HEK293 (cell line): ENCODE results near the gene STX1B.
A peak's percentile ranks its signal among the peaks of the same experiment; 100 is the strongest.

ENCODE experiments used
- CTCF ChIA-PET: fragments of 350-600 bp; formaldehyde crosslinking; extraction: SDS; loops from one replicate; lab custom pipeline; 2021; ENCODE audit warnings: antibody characterized with exemption; lab: Yijun Ruan, JAX
- POLR2A ChIA-PET: fragments of 300-600 bp; formaldehyde crosslinking; extraction: SDS; loops from one replicate; lab custom pipeline; 2020; ENCODE audit warnings: antibody characterized with exemption, inconsistent platforms; lab: Yijun Ruan, JAX
- H3K27ac ChIP-seq: fragments of 200-500 bp; sonication (Bioruptor generic); 2 replicates; pipeline ENCODE4 v1.5.1; 2014; ENCODE audit warnings: low read depth, low read length, control low read depth, inconsistent platforms; ENCODE audit errors: extremely low read depth
- H3K36me3 ChIP-seq, 2 experiments: fragments of 200-500 bp in 1 of 2; sonication (Bioruptor generic) in 1 of 2; 1 replicate in 1 of 2; 2 replicates in 1 of 2; pipeline ENCODE4 v1.5.1; 2014 to 2017; ENCODE audit warnings: inconsistent platforms in 2 of 2, low read length in 2 of 2; ENCODE audit not compliant: control insufficient read depth in 2 of 2, insufficient read depth in 1 of 2
- H3K4me1 ChIP-seq: fragments of 200-500 bp; sonication (Bioruptor generic); 2 replicates; pipeline ENCODE4 v1.5.1; 2014; ENCODE audit warnings: mild to moderate bottlenecking, low read length, inconsistent platforms; ENCODE audit not compliant: control insufficient read depth, insufficient read depth
- H3K4me3 ChIP-seq: 2 replicates; pipeline ENCODE4 v1.5.1; 2011; ENCODE audit warnings: low read depth, mild to moderate bottlenecking, control low read depth, low read length, moderate library complexity
- H3K9me3 ChIP-seq: fragments of 200-500 bp; sonication (Bioruptor generic); 2 replicates; pipeline ENCODE4 v1.5.1; 2014; ENCODE audit warnings: low read depth, low read length, inconsistent platforms; ENCODE audit not compliant: control insufficient read depth, insufficient read depth
- KLF1 ChIP-seq: fragments of 450-650 bp; formaldehyde crosslinking; IDR thresholded peaks from 2 replicates; pipeline ENCODE4 v1.5.1; 2016; ENCODE audit warnings: missing biosample characterization, missing genetic modification characterization
- KLF17 ChIP-seq: fragments of 450-650 bp; formaldehyde crosslinking; IDR thresholded peaks from 2 replicates; pipeline ENCODE4 v1.5.1; 2016; ENCODE audit warnings: missing biosample characterization, missing genetic modification characterization
- MZF1 ChIP-seq: fragments of 450-650 bp; formaldehyde crosslinking; IDR thresholded peaks from 2 replicates; pipeline ENCODE4 v1.5.1; 2017; ENCODE audit warnings: missing biosample characterization, missing genetic modification characterization, borderline replicate concordance
- SETDB1 ChIP-seq: IDR thresholded peaks from one replicate; pipeline ENCODE4 v1.6.1; 2017; ENCODE audit warnings: mild to moderate bottlenecking, low read length, moderate library complexity, mixed read lengths; ENCODE audit not compliant: insufficient read length
- SP2 ChIP-seq: fragments of 450-650 bp; formaldehyde crosslinking; IDR thresholded peaks from 2 replicates; pipeline ENCODE4 v1.5.1; 2016; ENCODE audit warnings: missing biosample characterization, missing genetic modification characterization
- SP3 ChIP-seq: fragments of 450-650 bp; formaldehyde crosslinking; IDR thresholded peaks from 2 replicates; pipeline ENCODE4 v1.5.1; 2016; ENCODE audit warnings: missing biosample characterization, missing genetic modification characterization
- SP7 ChIP-seq: fragments of 450-650 bp; formaldehyde crosslinking; IDR thresholded peaks from 2 replicates; pipeline ENCODE4 v1.5.1; 2016; ENCODE audit warnings: missing biosample characterization, missing genetic modification characterization
- ZBTB17 ChIP-seq: fragments of 450-650 bp; formaldehyde crosslinking; IDR thresholded peaks from 2 replicates; pipeline ENCODE4 v1.5.1; 2016; ENCODE audit warnings: missing biosample characterization, missing genetic modification characterization
- ZEB2 ChIP-seq: fragments of 450-650 bp; formaldehyde crosslinking; IDR thresholded peaks from 2 replicates; pipeline ENCODE4 v1.5.1; 2016; ENCODE audit warnings: missing biosample characterization, missing genetic modification characterization
- ZNF146 ChIP-seq: fragments of 450-650 bp; formaldehyde crosslinking; IDR thresholded peaks from 2 replicates; pipeline ENCODE4 v1.5.1; 2016; ENCODE audit warnings: missing biosample characterization, missing genetic modification characterization
- ZNF174 ChIP-seq: fragments of 450-650 bp; formaldehyde crosslinking; IDR thresholded peaks from 2 replicates; pipeline ENCODE4 v1.5.0; 2017; ENCODE audit warnings: missing biosample characterization, mild to moderate bottlenecking, missing genetic modification characterization
- ZNF184 ChIP-seq: fragments of 450-650 bp; IDR thresholded peaks from 2 replicates; pipeline ENCODE4 v1.5.1; 2018; ENCODE audit warnings: missing biosample characterization, mild to moderate bottlenecking, missing genetic modification characterization
- ZNF335 ChIP-seq: fragments of 450-650 bp; formaldehyde crosslinking; conservative IDR thresholded peaks from 2 replicates; pipeline ENCODE4 v1.5.1; 2016; ENCODE audit warnings: missing biosample characterization, missing genetic modification characterization
- ZNF394 ChIP-seq: fragments of 450-650 bp; formaldehyde crosslinking; IDR thresholded peaks from 2 replicates; pipeline ENCODE4 v1.5.1; 2016; ENCODE audit warnings: missing biosample characterization, missing genetic modification characterization, mild to moderate bottlenecking, moderate library complexity, borderline replicate concordance
- ZNF473 ChIP-seq: fragments of 450-650 bp; formaldehyde crosslinking; IDR thresholded peaks from 2 replicates; pipeline ENCODE4 v1.5.1; 2017; ENCODE audit warnings: missing biosample characterization, missing genetic modification characterization
- ZNF600 ChIP-seq: fragments of 450-650 bp; formaldehyde crosslinking; IDR thresholded peaks from 2 replicates; pipeline ENCODE4 v1.5.1; 2016; ENCODE audit warnings: missing biosample characterization, missing genetic modification characterization
- ZNF629 ChIP-seq: fragments of 450-650 bp; formaldehyde crosslinking; IDR thresholded peaks from 2 replicates; pipeline ENCODE4 v1.5.1; 2017; ENCODE audit warnings: missing biosample characterization, missing genetic modification characterization
- TF ChIP-seq, protein P1 (sequence below): fragments of 450-650 bp; formaldehyde crosslinking; IDR thresholded peaks from 2 replicates; pipeline ENCODE4 v1.5.1; 2016; ENCODE audit warnings: missing biosample characterization, missing genetic modification characterization
- TF ChIP-seq, protein P2 (sequence below): fragments of 450-650 bp; formaldehyde crosslinking; IDR thresholded peaks from 2 replicates; pipeline ENCODE4 v1.5.1; 2016; ENCODE audit warnings: missing biosample characterization, missing genetic modification characterization
- TF ChIP-seq, protein P3 (sequence below): fragments of 450-650 bp; formaldehyde crosslinking; IDR thresholded peaks from 2 replicates; pipeline ENCODE4 v1.5.1; 2017; ENCODE audit warnings: missing biosample characterization, missing genetic modification characterization

Gene STX1B

GRCh38 chr16:31052114-31052513 lies 41.7 kb upstream of the STX1B start:
- H3K4me3 ChIP-seq: no peak overlapping the region

DNA sequence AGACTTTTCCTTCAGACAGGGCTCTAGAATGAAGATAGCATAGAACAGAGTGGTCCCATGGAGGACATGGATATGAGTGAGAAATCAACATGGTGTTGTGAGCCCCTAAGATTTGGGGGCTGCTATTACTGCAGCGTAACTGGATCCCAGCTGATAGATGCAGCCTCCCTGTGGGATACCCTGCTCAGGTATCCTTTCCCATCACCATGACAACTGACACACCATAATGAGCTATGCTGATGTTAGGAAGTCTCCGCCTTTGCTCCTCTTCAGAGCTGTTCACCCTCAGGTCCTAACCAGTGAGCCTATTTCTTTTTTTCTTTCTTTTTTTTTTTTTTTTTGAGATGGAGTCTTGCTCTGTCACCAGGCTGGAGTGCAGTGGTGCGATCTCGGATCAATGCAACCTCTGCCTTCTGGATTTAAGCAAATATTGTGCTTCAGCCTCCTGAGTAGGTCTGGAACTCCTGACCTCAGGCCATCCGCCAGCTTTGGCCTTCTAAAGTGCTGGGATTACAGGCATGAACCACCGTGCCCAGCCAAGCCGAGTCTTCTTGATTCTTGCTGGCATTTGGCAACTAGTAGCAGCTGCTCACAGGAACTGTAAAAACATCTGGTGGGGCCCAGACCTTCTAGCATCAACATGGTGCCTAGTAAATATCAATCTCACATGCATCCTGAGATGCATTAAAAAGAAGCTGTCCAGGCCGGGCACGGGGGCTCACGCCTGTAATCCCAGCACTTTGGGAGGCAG lies 40.0 kb upstream of the STX1B start:
- Histone ChIP-seq H3K4me1 (no peaks in the 10 kb centered on the region), H3K36me3 (no peaks in the 10 kb centered on the region), H3K4me3 (no peak overlapping the region), H3K27ac (no peak overlapping the region), H3K9me3 (no peaks in the 10 kb centered on the region)
- CTCF ChIA-PET: interaction anchor here (0.5 to 0.9 kb wide), 6 partner anchors 21 to 680 kb away, joined by 3 to 4 read pairs (median 3); no protein-coding TSS in a partner anchor
- TF ChIP-seq ZNF473 (tag by site-specific recombination): no peak
- POLR2A ChIA-PET: no interaction called here

More at GRCh38 chr16:31052114-31052513, 41.7 kb upstream of the STX1B start:
- Histone ChIP-seq H3K4me1 (no peaks in the 10 kb centered on the region), H3K36me3 (no peaks in the 10 kb centered on the region), H3K9me3 (no peaks in the 10 kb centered on the region), H3K27ac (no peak overlapping the region)
- TF ChIP-seq ZNF629 (tag by site-specific recombination) (peak; percentile 44), ZBTB17 (tag by site-specific recombination) (peak; percentile 30; the same call in 1 of the 2 replicates), MZF1 (tag by site-specific recombination) (no peak), ZNF394 (tag by site-specific recombination) (no peak), ZNF335 (tag by site-specific recombination) (peak; percentile 44; the same call in 1 of the 2 replicates), KLF17 (peak; percentile 90), SP7 (peak; percentile 48; the same call in 1 of the 2 replicates), ZNF184 (tag by site-specific recombination) (peak; percentile 50; the same call in 1 of the 2 replicates), KLF1 (tag by site-specific recombination) (peak; percentile 85), SETDB1 (no peak), ZNF174 (tag by site-specific recombination) (no peak), ZEB2 (tag by site-specific recombination) (0 out of 2 replicates have a peak, but pooled peaks have one; percentile 25), ZNF146 (tag by site-specific recombination) (no peak), SP3 (peak; percentile 42), ZNF600 (tag by site-specific recombination) (0 out of 2 replicates have a peak, but pooled peaks have one; percentile 41), SP2 (tag by site-specific recombination) (peak; percentile 27; the same call in 1 of the 2 replicates)
- TF ChIP-seq, protein P1, sequence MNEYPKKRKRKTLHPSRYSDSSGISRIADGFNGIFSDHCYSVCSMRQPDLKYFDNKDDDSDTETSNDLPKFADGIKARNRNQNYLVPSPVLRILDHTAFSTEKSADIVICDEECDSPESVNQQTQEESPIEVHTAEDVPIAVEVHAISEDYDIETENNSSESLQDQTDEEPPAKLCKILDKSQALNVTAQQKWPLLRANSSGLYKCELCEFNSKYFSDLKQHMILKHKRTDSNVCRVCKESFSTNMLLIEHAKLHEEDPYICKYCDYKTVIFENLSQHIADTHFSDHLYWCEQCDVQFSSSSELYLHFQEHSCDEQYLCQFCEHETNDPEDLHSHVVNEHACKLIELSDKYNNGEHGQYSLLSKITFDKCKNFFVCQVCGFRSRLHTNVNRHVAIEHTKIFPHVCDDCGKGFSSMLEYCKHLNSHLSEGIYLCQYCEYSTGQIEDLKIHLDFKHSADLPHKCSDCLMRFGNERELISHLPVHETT (tag by site-specific recombination): peak; percentile 52; the same call in 1 of the 2 replicates
- TF ChIP-seq, protein P2, sequence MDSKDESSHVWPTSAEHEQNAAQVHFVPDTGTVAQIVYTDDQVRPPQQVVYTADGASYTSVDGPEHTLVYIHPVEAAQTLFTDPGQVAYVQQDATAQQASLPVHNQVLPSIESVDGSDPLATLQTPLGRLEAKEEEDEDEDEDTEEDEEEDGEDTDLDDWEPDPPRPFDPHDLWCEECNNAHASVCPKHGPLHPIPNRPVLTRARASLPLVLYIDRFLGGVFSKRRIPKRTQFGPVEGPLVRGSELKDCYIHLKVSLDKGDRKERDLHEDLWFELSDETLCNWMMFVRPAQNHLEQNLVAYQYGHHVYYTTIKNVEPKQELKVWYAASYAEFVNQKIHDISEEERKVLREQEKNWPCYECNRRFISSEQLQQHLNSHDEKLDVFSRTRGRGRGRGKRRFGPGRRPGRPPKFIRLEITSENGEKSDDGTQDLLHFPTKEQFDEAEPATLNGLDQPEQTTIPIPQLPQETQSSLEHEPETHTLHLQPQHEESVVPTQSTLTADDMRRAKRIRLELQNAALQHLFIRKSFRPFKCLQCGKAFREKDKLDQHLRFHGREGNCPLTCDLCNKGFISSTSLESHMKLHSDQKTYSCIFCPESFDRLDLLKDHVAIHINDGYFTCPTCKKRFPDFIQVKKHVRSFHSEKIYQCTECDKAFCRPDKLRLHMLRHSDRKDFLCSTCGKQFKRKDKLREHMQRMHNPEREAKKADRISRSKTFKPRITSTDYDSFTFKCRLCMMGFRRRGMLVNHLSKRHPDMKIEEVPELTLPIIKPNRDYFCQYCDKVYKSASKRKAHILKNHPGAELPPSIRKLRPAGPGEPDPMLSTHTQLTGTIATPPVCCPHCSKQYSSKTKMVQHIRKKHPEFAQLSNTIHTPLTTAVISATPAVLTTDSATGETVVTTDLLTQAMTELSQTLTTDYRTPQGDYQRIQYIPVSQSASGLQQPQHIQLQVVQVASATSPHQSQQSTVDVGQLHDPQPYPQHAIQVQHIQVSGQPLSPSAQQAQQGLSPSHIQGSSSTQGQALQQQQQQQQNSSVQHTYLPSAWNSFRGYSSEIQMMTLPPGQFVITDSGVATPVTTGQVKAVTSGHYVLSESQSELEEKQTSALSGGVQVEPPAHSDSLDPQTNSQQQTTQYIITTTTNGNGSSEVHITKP (tag by site-specific recombination): peak; percentile 35; the same call in 1 of the 2 replicates
- TF ChIP-seq, protein P3, sequence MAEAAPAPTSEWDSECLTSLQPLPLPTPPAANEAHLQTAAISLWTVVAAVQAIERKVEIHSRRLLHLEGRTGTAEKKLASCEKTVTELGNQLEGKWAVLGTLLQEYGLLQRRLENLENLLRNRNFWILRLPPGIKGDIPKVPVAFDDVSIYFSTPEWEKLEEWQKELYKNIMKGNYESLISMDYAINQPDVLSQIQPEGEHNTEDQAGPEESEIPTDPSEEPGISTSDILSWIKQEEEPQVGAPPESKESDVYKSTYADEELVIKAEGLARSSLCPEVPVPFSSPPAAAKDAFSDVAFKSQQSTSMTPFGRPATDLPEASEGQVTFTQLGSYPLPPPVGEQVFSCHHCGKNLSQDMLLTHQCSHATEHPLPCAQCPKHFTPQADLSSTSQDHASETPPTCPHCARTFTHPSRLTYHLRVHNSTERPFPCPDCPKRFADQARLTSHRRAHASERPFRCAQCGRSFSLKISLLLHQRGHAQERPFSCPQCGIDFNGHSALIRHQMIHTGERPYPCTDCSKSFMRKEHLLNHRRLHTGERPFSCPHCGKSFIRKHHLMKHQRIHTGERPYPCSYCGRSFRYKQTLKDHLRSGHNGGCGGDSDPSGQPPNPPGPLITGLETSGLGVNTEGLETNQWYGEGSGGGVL: peak; percentile 30; the same call in 1 of the 2 replicates
- ChIA-PET POLR2A (no interaction called here), CTCF (no interaction called here)
